ENCODE results near the gene BCLAF1.

DNA sequence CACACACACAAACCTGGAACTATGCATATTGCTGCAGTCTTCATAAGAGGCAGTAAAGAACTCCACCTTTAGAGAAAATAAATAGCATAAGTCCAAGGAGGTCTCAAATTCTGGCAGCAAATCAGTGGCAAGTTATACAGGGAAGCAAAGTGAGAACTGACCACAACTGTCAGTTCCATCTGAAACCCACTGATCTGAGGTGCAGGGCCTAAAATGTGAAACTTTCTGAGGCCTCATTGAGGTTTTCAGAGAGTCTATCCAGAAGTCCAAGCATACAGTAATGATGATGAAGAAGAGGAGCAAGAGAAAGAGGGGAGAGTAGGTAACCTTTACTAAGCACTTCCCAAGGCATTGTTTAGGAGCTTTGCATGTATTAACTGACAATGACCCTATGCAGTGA, 75.8 kb downstream of the BCLAF1 start:
- TF ChIP-seq, protein P1, sequence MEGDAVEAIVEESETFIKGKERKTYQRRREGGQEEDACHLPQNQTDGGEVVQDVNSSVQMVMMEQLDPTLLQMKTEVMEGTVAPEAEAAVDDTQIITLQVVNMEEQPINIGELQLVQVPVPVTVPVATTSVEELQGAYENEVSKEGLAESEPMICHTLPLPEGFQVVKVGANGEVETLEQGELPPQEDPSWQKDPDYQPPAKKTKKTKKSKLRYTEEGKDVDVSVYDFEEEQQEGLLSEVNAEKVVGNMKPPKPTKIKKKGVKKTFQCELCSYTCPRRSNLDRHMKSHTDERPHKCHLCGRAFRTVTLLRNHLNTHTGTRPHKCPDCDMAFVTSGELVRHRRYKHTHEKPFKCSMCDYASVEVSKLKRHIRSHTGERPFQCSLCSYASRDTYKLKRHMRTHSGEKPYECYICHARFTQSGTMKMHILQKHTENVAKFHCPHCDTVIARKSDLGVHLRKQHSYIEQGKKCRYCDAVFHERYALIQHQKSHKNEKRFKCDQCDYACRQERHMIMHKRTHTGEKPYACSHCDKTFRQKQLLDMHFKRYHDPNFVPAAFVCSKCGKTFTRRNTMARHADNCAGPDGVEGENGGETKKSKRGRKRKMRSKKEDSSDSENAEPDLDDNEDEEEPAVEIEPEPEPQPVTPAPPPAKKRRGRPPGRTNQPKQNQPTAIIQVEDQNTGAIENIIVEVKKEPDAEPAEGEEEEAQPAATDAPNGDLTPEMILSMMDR (IDR thresholded peaks at IDR 0.05) = no peak
- TF ChIP-seq EZH2 (IDR thresholded peaks at IDR 0.05; ENCODE audit: borderline replicate concordance, insufficient read depth, low read depth, low read length, poor library complexity, severe bottlenecking) = no peak
